GM12878 (cell line): ENCODE data around the gene NUMBL. TPM values are rescaled to one million over a fixed set of nuclear protein-coding genes. Genes with fewer than 3 reads are reported as not detected.
"Not testable (repeated sequence)": the region's sequence is repeated elsewhere in the genome, so short reads cannot be mapped to it uniquely, and the experiment has no call there.

Experiments used
- ATAC-seq: fragments of 200-7000 bp; cut with Tn5 transposase; 3 replicates; pipeline ENCODE4 v1.9.1; 2020; ENCODE audit warnings: mild to moderate bottlenecking, moderate library complexity
- BruUV-seq: library from RNA; stranded (reverse); fragments of 400-500 nt; replicated peaks from 2 replicates; lab custom pipeline; 2021; lab: Mats Ljungman, UMichigan
- CTCF ChIA-PET: fragments of 300-600 bp; sonication (Branson Sonifier 250); formaldehyde crosslinking; extraction: SDS; loops from one replicate; lab custom pipeline; 2021; ENCODE audit warnings: inconsistent platforms; lab: Yijun Ruan, JAX
- POLR2A ChIA-PET: fragments of 350-600 bp; formaldehyde crosslinking; extraction: SDS; loops from one replicate; lab custom pipeline; 2021; ENCODE audit warnings: inconsistent platforms; lab: Charles Lee
- RAD21 ChIA-PET: fragments of 300-600 bp; sonication (Branson Sonifier 250); formaldehyde crosslinking; loops from one replicate; lab custom pipeline; 2023; ENCODE audit warnings: antibody characterized with exemption; ENCODE audit not compliant: unreplicated experiment; lab: Charles Lee
- SMC1A ChIA-PET: fragments of 300-600 bp; sonication (Branson Sonifier 250); formaldehyde crosslinking; loops from one replicate; lab custom pipeline; 2023; ENCODE audit not compliant: unreplicated experiment, uncharacterized antibody; lab: Charles Lee
- DNase-seq: peaks from one replicate; pipeline ENCODE4 v3.0.0-alpha.2; 2011; ENCODE audit warnings: low read depth, low spot score
- FAIRE-seq: peaks from 3 replicates; lab custom pipeline; 2011; peaks lifted over from hg19 to GRCh38; lab: Jason Lieb, UNC
- H2AFZ ChIP-seq: 2 replicates; pipeline ENCODE4 v1.6.0; 2011; ENCODE audit warnings: low read depth, low read length, control low read depth; ENCODE audit not compliant: control insufficient read depth
- H3K27ac ChIP-seq: 2 replicates; pipeline ENCODE4 v1.5.1; 2011; ENCODE audit warnings: control low read depth; ENCODE audit not compliant: control insufficient read depth, insufficient read depth
- H3K27me3 ChIP-seq, 2 experiments: replicated peaks in 1 of 2; 2 replicates each; pipeline versions ENCODE4 v1.6.0 to v1.6.1; 2011; ENCODE audit warnings: low read length in 1 of 2; ENCODE audit not compliant: control insufficient read depth in 2 of 2, insufficient read depth in 2 of 2
- H3K36me3 ChIP-seq, 2 experiments: 2 replicates each; pipeline ENCODE4 v1.5.1; 2011; ENCODE audit warnings: low read length in 1 of 2; ENCODE audit not compliant: control insufficient read depth in 2 of 2, insufficient read depth in 2 of 2
- H3K4me1 ChIP-seq: 2 replicates; pipeline ENCODE4 v1.6.1; 2011; ENCODE audit warnings: mild to moderate bottlenecking, low read length, moderate library complexity, mixed read lengths; ENCODE audit not compliant: control insufficient read depth, insufficient read depth
- H3K4me2 ChIP-seq: 2 replicates; pipeline ENCODE4 v1.6.0; 2011; ENCODE audit warnings: control low read depth; ENCODE audit not compliant: control insufficient read depth, insufficient read depth
- H3K4me3 ChIP-seq: fragments of 200-600 bp; sonication (generic); 2 replicates; pipeline ENCODE4 v1.5.1; 2016
- H3K79me2 ChIP-seq: 2 replicates; pipeline ENCODE4 v1.6.0; 2011; ENCODE audit warnings: low read length; ENCODE audit not compliant: control insufficient read depth, insufficient read depth
- H3K9ac ChIP-seq: 2 replicates; pipeline ENCODE4 v1.8.0; 2011; ENCODE audit warnings: low read length, control low read depth, mixed read lengths; ENCODE audit not compliant: control insufficient read depth, insufficient read depth
- H3K9me3 ChIP-seq: replicated peaks from 3 replicates; pipeline ENCODE4 v1.5.1; 2011; ENCODE audit warnings: mild to moderate bottlenecking, low read length; ENCODE audit not compliant: control insufficient read depth, insufficient read depth
- H4K20me1 ChIP-seq: 2 replicates; pipeline ENCODE4 v1.6.0; 2011; ENCODE audit not compliant: control insufficient read depth, insufficient read depth
- BRCA1 ChIP-seq: IDR thresholded peaks from 2 replicates; pipeline ENCODE4 v1.6.1; 2011; ENCODE audit warnings: low read depth, low read length, improper control_type of control experiment
- CHD1 ChIP-seq: IDR thresholded peaks from 2 replicates; pipeline ENCODE4 v1.6.1; 2012; ENCODE audit warnings: low read depth, low read length, improper control_type of control experiment
- FOXK2 ChIP-seq: fragments of 450-650 bp; IDR thresholded peaks from 2 replicates; pipeline ENCODE4 v1.6.1; 2017; ENCODE audit warnings: mild to moderate bottlenecking, moderate library complexity
- GABPA ChIP-seq: IDR thresholded peaks from 2 replicates; pipeline ENCODE4 v1.6.1; 2014; ENCODE audit warnings: antibody characterized with exemption, low read depth, mild to moderate bottlenecking, inconsistent platforms
- IKZF1 ChIP-seq: fragments of 450-650 bp; conservative IDR thresholded peaks from 2 replicates; pipeline ENCODE4 v1.6.1; 2017; ENCODE audit warnings: antibody characterized with exemption, mild to moderate bottlenecking
- KLF5 ChIP-seq: fragments of 450-650 bp; IDR thresholded peaks from 2 replicates; pipeline ENCODE4 v1.6.1; 2014; ENCODE audit warnings: mild to moderate bottlenecking; ENCODE audit not compliant: partially characterized antibody
- MTA3 ChIP-seq: IDR thresholded peaks from 2 replicates; pipeline ENCODE4 v1.6.1; 2012; ENCODE audit warnings: low read length, inconsistent platforms, borderline replicate concordance
- TAF1 ChIP-seq: IDR thresholded peaks from 2 replicates; pipeline ENCODE4 v1.6.1; 2011; ENCODE audit warnings: mild to moderate bottlenecking, low read depth, low read length, borderline replicate concordance
- WGBS: methylation state at CpG from one replicate; pipeline ENCODE4 v1.1.6; 2016; ENCODE audit warnings: low lambda C conversion rate; ENCODE audit not compliant: insufficient replicate concordance, insufficient coverage; ENCODE audit errors: missing lambda C conversion rate; 5-methylcytosine and 5-hydroxymethylcytosine counted together
- in situ Hi-C: fragments of 300-500 bp; cut with MboI; formaldehyde crosslinking; loops from 9 replicates; pipeline ENCODE4 v1.14.3; 2018; ENCODE audit warnings: mixed read lengths
- intact Hi-C: fragments of 100-400 bp; cut with micrococcal nuclease; formaldehyde crosslinking; loops from one replicate; pipeline ENCODE4 v1.14.2; 2022; ENCODE audit not compliant: unreplicated experiment
- polyA plus RNA-seq, 11 experiments: library from polyadenylated mRNA; depleted of rRNA in 4 of 11; unstranded in 6 of 11; stranded (reverse) in 5 of 11; fragments of >200 nt; fragmentation: Nextera tagmentation in 4 of 11; fragmentation: Illumina TruSeq in 1 of 11; extraction: Ambion mirVana in 4 of 11; extraction: Trizol in 1 of 11; gene quantifications; 1 replicate in 1 of 11; 2 replicates in 10 of 11; pipeline versions ENCODE4 v1.2.1 to v1.2.3, GENCODE V29; 2011 to 2016; ENCODE audit warnings: inconsistent platforms in 2 of 11, missing spikeins in 2 of 11, low read depth in 1 of 11
- total RNA-seq, 4 experiments: library from RNA; depleted of rRNA in 3 of 4; stranded (reverse); fragments of >200 nt in 3 of 4; fragmentation: Illumina TruSeq in 1 of 4; extraction: Trizol in 1 of 4; gene quantifications; 2 replicates each; pipeline versions ENCODE4 v1.2.1 to v1.2.3, GENCODE V29; 2013 to 2021
- TF ChIP-seq, protein P1 (sequence below): fragments of 450-650 bp; IDR thresholded peaks from 2 replicates; pipeline ENCODE4 v1.6.1; 2018; ENCODE audit warnings: borderline replicate concordance, mild to moderate bottlenecking; ENCODE audit not compliant: partially characterized antibody
- TF ChIP-seq, protein P2 (sequence below): fragments of 450-650 bp; IDR thresholded peaks from 2 replicates; pipeline ENCODE4 v1.6.1; 2017; ENCODE audit warnings: low read depth, mild to moderate bottlenecking, moderate library complexity

Gene NUMBL
- total and polyA plus RNA-seq, 10 of the 15 experiments (the other 5 are each of a cell fraction or from before 2014, with no cell fraction given) = 0.16 to 9.4 (median 1.9) TPM

DNA sequence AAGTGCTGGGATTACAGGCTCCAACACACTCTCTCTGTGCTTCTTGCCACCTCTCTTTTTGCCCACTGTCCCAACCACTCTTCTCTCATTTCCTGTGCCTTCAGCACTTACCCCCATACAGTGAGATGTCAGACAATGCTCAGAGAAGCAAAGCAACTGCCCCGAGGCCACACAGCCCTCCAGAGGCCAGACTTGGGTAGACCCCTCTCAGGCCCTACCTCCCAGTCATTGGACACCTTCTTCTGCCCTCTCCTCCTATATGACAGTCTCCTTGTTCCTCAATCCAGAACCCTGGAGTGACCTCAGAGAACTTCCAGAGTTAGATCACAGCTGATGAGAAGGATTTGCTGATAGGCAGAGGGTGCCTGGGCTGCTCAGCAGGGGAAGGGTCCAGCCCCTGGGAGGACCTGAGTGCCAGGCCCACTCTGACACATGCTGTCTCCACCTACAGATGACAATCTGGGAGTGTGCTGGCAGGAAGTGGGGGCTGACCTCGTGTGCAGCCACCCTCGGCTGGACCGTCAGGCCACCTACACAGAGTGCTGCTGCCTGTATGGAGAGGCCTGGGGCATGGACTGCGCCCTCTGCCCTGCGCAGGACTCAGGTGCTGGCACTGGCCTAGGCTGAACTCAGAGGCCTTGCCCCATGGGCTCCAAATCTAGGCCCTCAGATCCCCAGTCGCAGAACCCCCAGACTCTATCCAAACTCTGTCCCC is 64.9 kb downstream of the NUMBL start:
- Histone ChIP-seq H3K4me1 (0 out of 2 replicates have a peak, but pooled peaks cover 3% of the 10 kb centered on the region), H2AFZ (no peak overlapping the region), H3K4me3 (no peak overlapping the region), H3K4me2 (no peak overlapping the region), H4K20me1 (no peaks in the 10 kb centered on the region), H3K9me3 (no peaks in the 10 kb centered on the region; the same call in 2 of the 3 replicates), H3K27me3 (no peaks in the 10 kb centered on the region), H3K36me3 (no peaks in the 10 kb centered on the region; a peak in 1 of 4 replicates), H3K79me2 (no peaks in the 10 kb centered on the region), H3K27ac (no peak overlapping the region), H3K9ac (no peak overlapping the region)
- SMC1A ChIA-PET = interaction anchor here (1.7 kb wide), 1 partner anchor 9 kb away, joined by 5 read pairs; no protein-coding TSS in a partner anchor
- peak; percentile 34; the same call in 2 of the 3 replicates for ATAC-seq
- no TSS peak for BruUV-seq
- no peak for FAIRE-seq
- RAD21 ChIA-PET = no interaction called here
- no peak for DNase-seq
- intact Hi-C loops (no loop called here), in situ Hi-C loops (no loop called here)
- CTCF ChIA-PET = interaction anchor here (2.9 kb wide), 1 partner anchor 9 kb away, joined by 18 read pairs; no protein-coding TSS in a partner anchor
- whole genome bisulfite sequencing = 23% methylated on average over 7 of the region's 7 CpGs
- POLR2A ChIA-PET = no interaction called here
- no peak for TF ChIP-seq KLF5
- TF ChIP-seq BRCA1 = no peak
- TF ChIP-seq MTA3 = no peak
- no peak for TF ChIP-seq GABPA
- TF ChIP-seq IKZF1 = no peak
- no peak for TF ChIP-seq CHD1
- TF ChIP-seq, protein P1, sequence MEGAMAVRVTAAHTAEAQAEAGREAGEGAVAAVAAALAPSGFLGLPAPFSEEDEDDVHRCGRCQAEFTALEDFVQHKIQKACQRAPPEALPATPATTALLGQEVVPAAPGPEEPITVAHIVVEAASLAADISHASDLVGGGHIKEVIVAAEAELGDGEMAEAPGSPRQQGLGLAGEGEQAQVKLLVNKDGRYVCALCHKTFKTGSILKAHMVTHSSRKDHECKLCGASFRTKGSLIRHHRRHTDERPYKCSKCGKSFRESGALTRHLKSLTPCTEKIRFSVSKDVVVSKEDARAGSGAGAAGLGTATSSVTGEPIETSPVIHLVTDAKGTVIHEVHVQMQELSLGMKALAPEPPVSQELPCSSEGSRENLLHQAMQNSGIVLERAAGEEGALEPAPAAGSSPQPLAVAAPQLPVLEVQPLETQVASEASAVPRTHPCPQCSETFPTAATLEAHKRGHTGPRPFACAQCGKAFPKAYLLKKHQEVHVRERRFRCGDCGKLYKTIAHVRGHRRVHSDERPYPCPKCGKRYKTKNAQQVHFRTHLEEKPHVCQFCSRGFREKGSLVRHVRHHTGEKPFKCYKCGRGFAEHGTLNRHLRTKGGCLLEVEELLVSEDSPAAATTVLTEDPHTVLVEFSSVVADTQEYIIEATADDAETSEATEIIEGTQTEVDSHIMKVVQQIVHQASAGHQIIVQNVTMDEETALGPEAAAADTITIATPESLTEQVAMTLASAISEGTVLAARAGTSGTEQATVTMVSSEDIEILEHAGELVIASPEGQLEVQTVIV = no peak
- TF ChIP-seq FOXK2 = no peak
- TF ChIP-seq, protein P2, sequence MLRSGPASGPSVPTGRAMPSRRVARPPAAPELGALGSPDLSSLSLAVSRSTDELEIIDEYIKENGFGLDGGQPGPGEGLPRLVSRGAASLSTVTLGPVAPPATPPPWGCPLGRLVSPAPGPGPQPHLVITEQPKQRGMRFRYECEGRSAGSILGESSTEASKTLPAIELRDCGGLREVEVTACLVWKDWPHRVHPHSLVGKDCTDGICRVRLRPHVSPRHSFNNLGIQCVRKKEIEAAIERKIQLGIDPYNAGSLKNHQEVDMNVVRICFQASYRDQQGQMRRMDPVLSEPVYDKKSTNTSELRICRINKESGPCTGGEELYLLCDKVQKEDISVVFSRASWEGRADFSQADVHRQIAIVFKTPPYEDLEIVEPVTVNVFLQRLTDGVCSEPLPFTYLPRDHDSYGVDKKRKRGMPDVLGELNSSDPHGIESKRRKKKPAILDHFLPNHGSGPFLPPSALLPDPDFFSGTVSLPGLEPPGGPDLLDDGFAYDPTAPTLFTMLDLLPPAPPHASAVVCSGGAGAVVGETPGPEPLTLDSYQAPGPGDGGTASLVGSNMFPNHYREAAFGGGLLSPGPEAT = no peak
- TF ChIP-seq TAF1 = no peak

DNA sequence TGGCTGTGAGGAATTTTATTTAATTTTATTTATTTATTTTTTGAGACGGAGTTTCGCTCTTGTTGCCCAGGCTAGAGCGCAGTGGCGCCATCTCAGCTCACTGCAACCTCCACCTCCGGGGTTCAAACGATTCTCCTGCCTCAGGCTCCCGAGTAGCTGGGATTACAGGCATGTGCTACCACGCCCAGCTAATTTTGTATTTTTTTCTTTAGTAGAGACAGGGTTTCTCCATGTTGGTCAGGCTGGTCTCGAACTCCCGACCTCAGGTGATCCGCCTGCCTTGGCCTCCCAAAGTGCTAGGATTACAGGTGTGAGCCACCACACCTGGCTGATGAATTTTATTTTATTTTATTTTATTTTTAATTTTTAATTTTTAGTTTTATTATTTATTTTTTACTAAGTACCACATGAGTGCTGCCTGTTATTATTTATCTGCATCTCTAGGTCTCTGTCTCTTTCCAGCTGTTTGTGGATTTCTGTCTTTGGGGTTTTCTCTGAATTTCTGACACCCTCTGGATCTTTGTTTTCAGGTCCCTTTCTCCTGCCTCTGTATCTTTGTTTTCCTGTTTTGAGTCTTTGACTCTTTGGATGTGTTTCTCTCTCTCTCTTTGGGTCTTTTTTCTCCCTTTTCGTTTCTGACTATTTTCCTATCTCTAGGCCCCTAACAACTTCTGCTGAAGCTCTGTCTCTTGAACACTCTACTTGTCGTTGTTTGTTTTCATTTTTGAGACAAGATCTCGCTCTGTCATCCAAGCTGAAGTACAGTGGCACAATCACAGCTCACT is 65.9 kb downstream of the NUMBL start:
- H4K20me1 ChIP-seq, FAIRE-seq, BruUV-seq, H3K36me3 ChIP-seq, H3K4me3 ChIP-seq, H2AFZ ChIP-seq, RAD21 ChIA-PET, H3K27ac ChIP-seq, H3K9ac ChIP-seq, H3K4me1 ChIP-seq, H3K9me3 ChIP-seq, H3K79me2 ChIP-seq, H3K4me2 ChIP-seq, H3K27me3 ChIP-seq, in situ Hi-C loops, intact Hi-C loops, DNase-seq, ATAC-seq: not testable (repeated sequence)
- ChIA-PET CTCF (interaction anchor here (2.9 kb wide), 1 partner anchor 10 kb away, joined by 18 read pairs; no protein-coding TSS in a partner anchor), SMC1A (interaction anchor here (1.7 kb wide), 1 partner anchor 10 kb away, joined by 5 read pairs; no protein-coding TSS in a partner anchor), POLR2A (interaction anchor here (0.6 kb wide), 1 partner anchor 233 kb away, joined by 3 read pairs; no protein-coding TSS in a partner anchor)
- WGBS = 86% methylated on average over 14 of the region's 14 CpGs
